ENCODE results near the gene ZNF397.

DNA sequence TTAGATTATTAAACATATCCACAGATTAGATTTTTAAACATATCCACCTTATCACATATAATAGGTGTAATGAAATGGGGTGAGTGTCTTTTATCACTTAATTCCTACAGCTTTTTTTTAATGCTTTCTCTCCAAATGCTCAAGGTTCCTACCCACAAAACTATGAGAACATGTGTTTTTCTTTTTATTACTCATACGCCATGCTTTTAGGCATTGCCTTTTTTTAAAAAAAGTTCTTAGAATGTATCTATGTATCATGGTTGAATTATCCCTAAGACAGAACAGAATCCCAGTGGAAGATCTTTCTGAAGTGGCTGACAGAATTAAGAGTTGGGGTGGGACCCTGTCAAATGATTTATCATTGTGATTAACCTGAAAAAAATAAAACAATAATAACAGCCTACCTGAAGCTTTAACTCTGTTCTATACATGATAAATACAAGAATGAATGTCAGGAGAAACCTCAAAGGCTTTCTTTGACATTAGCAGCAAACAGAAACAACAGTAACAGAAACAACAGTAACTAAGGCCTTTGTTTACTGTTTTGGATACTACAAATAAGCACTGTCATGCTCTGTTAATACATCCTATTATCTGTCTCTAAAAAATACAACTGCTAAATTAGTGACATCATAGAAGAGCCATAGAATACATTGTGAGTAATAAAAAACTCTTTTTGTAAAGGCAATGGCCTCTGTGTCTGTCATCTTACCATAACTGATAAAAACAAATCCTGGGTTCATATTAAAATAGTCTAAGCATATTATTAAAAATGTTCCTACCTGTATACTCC is 4.1 kb upstream of the ZNF397 start:
- TF ChIP-seq CTCF (IDR thresholded peaks at IDR 0.05) (no peak), POLR2A (IDR thresholded peaks at IDR 0.05) (no peak)
